Testis (tissue), 3 donors: ENCODE results near the gene SGSM2. TPM values are rescaled to one million over a fixed set of nuclear protein-coding genes. Genes with fewer than 3 reads are reported as not detected.

Source experiments
- DNase-seq: peaks from one replicate; pipeline ENCODE4 v3.0.0-alpha.2; 2019
- H3K27ac ChIP-seq, 2 donors: fragments of 200-600 bp; sonication (generic); one replicate each; pipeline ENCODE4 v1.5.1; 2019
- H3K27me3 ChIP-seq: fragments of 200-600 bp; sonication (generic); one replicate; pipeline ENCODE4 v1.5.1; 2019
- H3K36me3 ChIP-seq: fragments of 200-600 bp; sonication (generic); one replicate; pipeline ENCODE4 v1.5.1; 2017; ENCODE audit warnings: low read depth; ENCODE audit errors: missing control alignments
- H3K4me1 ChIP-seq: fragments of 200-600 bp; sonication (generic); one replicate; pipeline ENCODE4 v1.5.1; 2019
- H3K4me3 ChIP-seq, 2 donors: fragments of 200-600 bp; sonication (generic); one replicate each; pipeline ENCODE4 v1.5.1; 2017 to 2019
- H3K9me3 ChIP-seq: fragments of 200-600 bp; sonication (generic); one replicate; pipeline ENCODE4 v1.5.1; 2017
- CTCF ChIP-seq, 3 experiments: fragments of 450-650 bp in 2 of 3; fragments of 200-600 bp in 1 of 3; sonication (generic) in 1 of 3; IDR thresholded peaks; one replicate each; pipeline ENCODE4 v1.5.1; 2016 to 2019; ENCODE audit warnings: antibody characterized with exemption in 3 of 3, mild to moderate bottlenecking in 2 of 3, moderate library complexity in 1 of 3
- POLR2A ChIP-seq: fragments of 450-650 bp; IDR thresholded peaks from one replicate; pipeline ENCODE4 v1.6.1; 2017; ENCODE audit warnings: antibody characterized with exemption, mild to moderate bottlenecking, moderate library complexity
- WGBS, 2 donors: methylation state at CpG; one replicate each; pipeline ENCODE4 v1.1.5; 2018; 5-methylcytosine and 5-hydroxymethylcytosine counted together
- intact Hi-C: fragments of 100-400 bp; cut with DNase I; formaldehyde crosslinking; loops from one replicate; pipeline ENCODE4 v1.15.1; 2023; ENCODE audit warnings: low total_unique reads
- polyA plus RNA-seq: library from polyadenylated mRNA; stranded (reverse); fragments of 350-450 nt; fragmentation: Illumina TruSeq; extraction: RNeasy Lipid Tissue Mini Kit (QIAGEN cat#74804); gene quantifications from one replicate; pipeline ENCODE4 v1.2.3, GENCODE V29; 2014; ENCODE audit warnings: low read depth, low replicate concordance; ENCODE audit not compliant: insufficient read depth
- total RNA-seq, 2 donors: library from RNA; depleted of rRNA; stranded (reverse); fragments of >200 nt; gene quantifications; one replicate each; pipeline ENCODE4 v1.2.3, GENCODE V29; 2016

SGSM2 gene
- total and polyA plus RNA-seq, 3 donors from 2014 or later = 54.1 to 88.9 (median 80.5) TPM

GRCh38 chr17:2393954-2394749, 56.9 kb downstream of the SGSM2 start:
- Histone ChIP-seq H3K27me3 (no peaks in the 10 kb centered on the region), H3K4me1 (peaks cover 77% of the 10 kb centered on the region), H3K9me3 (no peaks in the 10 kb centered on the region), H3K27ac (peak overlapping the region; percentile 94 to 99), H3K4me3 (peak overlapping the region; percentile 80 to 91), H3K36me3 (no peaks in the 10 kb centered on the region)
- 23 to 60% methylated on average over 1 to 44 of the region's 53 CpGs for WGBS, 2 donors
- no peak for DNase-seq
- intact Hi-C loops = no loop called here
- TF ChIP-seq POLR2A (no peak), CTCF (IDR thresholded peaks at IDR 0.05) (peak in 1 of 3 experiments; percentile 5)

DNA sequence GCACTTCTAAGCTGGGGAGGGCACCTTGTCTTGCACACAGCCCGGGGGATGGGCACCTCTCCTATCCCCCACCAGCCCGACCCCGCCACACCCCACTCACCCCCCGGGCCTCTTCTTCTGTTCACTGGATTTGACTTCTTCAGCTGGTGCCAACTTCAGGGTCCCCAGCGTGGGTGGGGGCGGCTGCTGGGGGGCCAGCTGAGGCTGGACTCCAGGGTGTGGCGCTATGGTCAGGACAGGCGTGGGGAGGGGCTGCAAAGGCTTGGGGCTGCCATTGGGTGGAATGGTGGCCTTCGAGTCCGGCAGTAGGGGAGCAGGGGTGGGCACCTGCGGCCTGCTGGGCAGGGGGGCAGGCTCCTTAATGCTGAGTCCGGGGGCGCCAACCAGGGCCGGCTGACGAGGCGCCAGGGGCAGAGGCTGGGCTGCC, 57.5 kb downstream of the SGSM2 start:
- no peaks in the 10 kb centered on the region for H3K27me3 ChIP-seq
- H3K36me3 ChIP-seq = no peaks in the 10 kb centered on the region
- 83 to 84% methylated on average over 10 to 16 of the region's 16 CpGs for WGBS, 2 donors
- no peak for DNase-seq
- H3K27ac ChIP-seq = peak overlapping the region; percentile 94 to 99
- no peaks in the 10 kb centered on the region for H3K9me3 ChIP-seq
- TF ChIP-seq CTCF (IDR thresholded peaks at IDR 0.05) (no peak), POLR2A (no peak)
- intact Hi-C loops = no loop called here
- H3K4me3 ChIP-seq = no peak overlapping the region
- peaks cover 74% of the 10 kb centered on the region for H3K4me1 ChIP-seq

GRCh38 chr17:2395258-2396181, 58.2 kb downstream of the SGSM2 start:
- 69 to 75% methylated on average over 16 to 28 of the region's 28 CpGs for WGBS, 2 donors
- peak; percentile 61 for DNase-seq
- Histone ChIP-seq H3K27ac (peak overlapping the region; percentile 94 to 99), H3K36me3 (no peaks in the 10 kb centered on the region), H3K27me3 (no peaks in the 10 kb centered on the region), H3K4me3 (no peak overlapping the region), H3K4me1 (peaks cover 67% of the 10 kb centered on the region), H3K9me3 (no peaks in the 10 kb centered on the region)
- TF ChIP-seq CTCF (IDR thresholded peaks at IDR 0.05) (no peak), POLR2A (no peak)
- intact Hi-C loops = no loop called here

DNA sequence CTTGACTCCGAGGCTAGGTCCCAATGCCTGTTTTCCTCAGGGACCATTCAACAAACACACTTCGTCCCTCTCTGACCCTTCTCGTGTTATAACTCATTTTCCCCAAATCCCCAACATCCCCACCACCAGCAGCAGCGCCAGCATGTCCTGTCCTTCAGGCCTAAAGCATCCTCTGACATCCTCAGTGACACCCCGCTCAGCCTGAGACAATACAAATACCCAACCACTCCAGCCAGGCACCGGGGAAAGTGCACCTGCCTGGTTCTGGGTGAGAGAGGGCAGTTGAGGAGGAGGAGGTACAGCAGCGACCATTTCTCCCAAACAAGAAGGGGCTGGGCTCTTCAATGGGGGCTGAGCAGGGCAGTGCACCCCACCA, 58.9 kb downstream of the SGSM2 start:
- Histone ChIP-seq H3K36me3 (no peaks in the 10 kb centered on the region), H3K27ac (peak overlapping the region; percentile 94 to 99), H3K4me1 (peaks cover 60% of the 10 kb centered on the region), H3K27me3 (no peaks in the 10 kb centered on the region), H3K9me3 (no peaks in the 10 kb centered on the region), H3K4me3 (no peak overlapping the region)
- 42 to 44% methylated on average over 6 to 7 of the region's 7 CpGs for WGBS, 2 donors
- intact Hi-C loops = no loop called here
- no peak for TF ChIP-seq POLR2A
- no peak for TF ChIP-seq CTCF (IDR thresholded peaks at IDR 0.05)
- no peak for DNase-seq
